HepG2 (cell line): ENCODE results near the gene METTL16. TPM values are rescaled to one million over a fixed set of nuclear protein-coding genes. Genes with fewer than 3 reads are reported as not detected.

Source experiments
- ATF4 ChIP-seq, 2 experiments: fragments of 450-650 bp in 1 of 2; sonication (generic) in 1 of 2; formaldehyde crosslinking; IDR thresholded peaks; 2 replicates each; pipeline versions ENCODE4 v1.5.0 to v1.8.0; 2020 to 2022; ENCODE audit warnings: mild to moderate bottlenecking in 1 of 2, missing genetic modification reagents in 1 of 2
- BRF2 ChIP-seq: sonication (generic); formaldehyde crosslinking; IDR thresholded peaks from 2 replicates; pipeline ENCODE4 v1.8.1; 2022; ENCODE audit warnings: mild to moderate bottlenecking, missing genetic modification reagents
- HBP1 ChIP-seq: IDR thresholded peaks from 2 replicates; pipeline ENCODE4 v1.6.1; 2016; ENCODE audit warnings: low read depth, control low read depth
- IKZF5 ChIP-seq: IDR thresholded peaks from 2 replicates; pipeline ENCODE4 v1.6.1; 2018; ENCODE audit warnings: missing genetic modification reagents, mild to moderate bottlenecking, missing compliant biosample characterization
- MYC ChIP-seq: sonication (generic); formaldehyde crosslinking; IDR thresholded peaks from 2 replicates; pipeline ENCODE4 v1.9.0; 2021; ENCODE audit warnings: missing genetic modification reagents, borderline replicate concordance
- NFAT5 ChIP-seq: sonication (generic); formaldehyde crosslinking; IDR thresholded peaks from 2 replicates; pipeline ENCODE4 v1.4.0; 2020; ENCODE audit warnings: missing genetic modification reagents
- NR2F2 ChIP-seq: IDR thresholded peaks from 2 replicates; pipeline ENCODE4 v1.6.1; 2012; ENCODE audit warnings: low read depth, inconsistent platforms, borderline replicate concordance
- PRDM4 ChIP-seq: sonication (generic); formaldehyde crosslinking; IDR thresholded peaks from 2 replicates; pipeline ENCODE4 v1.9.0; 2021; ENCODE audit warnings: missing genetic modification reagents, borderline replicate concordance
- SP2 ChIP-seq: sonication (generic); formaldehyde crosslinking; IDR thresholded peaks from 2 replicates; pipeline ENCODE4 v1.5.1; 2020; ENCODE audit warnings: mild to moderate bottlenecking, missing genetic modification reagents
- SRSF4 ChIP-seq: fragments of 200-400 bp; formaldehyde crosslinking; IDR thresholded peaks from one replicate; pipeline ENCODE4 v1.6.1; 2018; ENCODE audit warnings: mild to moderate bottlenecking, low read depth, low read length, moderate library complexity; ENCODE audit not compliant: poor library complexity, severe bottlenecking
- TBX2 ChIP-seq: sonication (generic); formaldehyde crosslinking; IDR thresholded peaks from 2 replicates; pipeline ENCODE4 v1.5.0; 2020; ENCODE audit warnings: missing genetic modification reagents, mild to moderate bottlenecking, borderline replicate concordance
- ZNF556 ChIP-seq: sonication (generic); formaldehyde crosslinking; IDR thresholded peaks from 2 replicates; pipeline ENCODE4 v1.4.0; 2020; ENCODE audit warnings: mild to moderate bottlenecking, missing genetic modification reagents, borderline replicate concordance
- ZNF605 ChIP-seq: sonication (generic); formaldehyde crosslinking; IDR thresholded peaks from 2 replicates; pipeline ENCODE4 v1.8.0; 2022; ENCODE audit warnings: mild to moderate bottlenecking, missing genetic modification reagents
- ZZZ3 ChIP-seq: sonication (generic); formaldehyde crosslinking; IDR thresholded peaks from 2 replicates; pipeline ENCODE4 v1.4.0; 2020; ENCODE audit warnings: missing genetic modification reagents, mild to moderate bottlenecking, borderline replicate concordance
- polyA plus RNA-seq, 8 experiments: library from polyadenylated mRNA; depleted of rRNA in 3 of 8; stranded (reverse) in 7 of 8; unstranded in 1 of 8; fragments of >200 nt; fragmentation: Illumina TruSeq in 4 of 8; extraction: Trizol in 4 of 8; gene quantifications; 2 replicates each; pipeline versions ENCODE4 v1.2.1 to v1.2.3, GENCODE V29; 2011 to 2016; ENCODE audit warnings: low read depth in 4 of 8, missing spikeins in 1 of 8, mixed read lengths in 1 of 8; ENCODE audit not compliant: insufficient read depth in 1 of 8
- total RNA-seq, 5 experiments: library from RNA; depleted of rRNA; stranded (reverse); fragments of >200 nt; fragmentation: Illumina TruSeq; extraction: Trizol; gene quantifications; 2 replicates each; pipeline ENCODE4 v1.2.3, GENCODE V29; 2016; ENCODE audit warnings: low read depth in 1 of 5

Gene METTL16
- total and polyA plus RNA-seq, 2 of the 13 experiments (the other 11 are each of a cell fraction or from before 2014, with no cell fraction given), result 11.6 to 18.5 TPM

GRCh38 chr17:2511462-2512369, at the start of gene METTL16 (continued):
- TF ChIP-seq NR2F2 (no peak), ZNF556 (no peak; the same call in 1 of the 2 replicates), SP2 (CRISPR knock-in tag) (no peak), ZNF605 (CRISPR knock-in tag) (peak; percentile 93), NFAT5 (CRISPR knock-in tag) (0 out of 2 replicates have a peak, but pooled peaks have one; percentile 36), BRF2 (CRISPR knock-in tag) (no peak), MYC (CRISPR knock-in tag) (peak; percentile 77; the same call in 1 of the 2 replicates), SRSF4 (no peak), IKZF5 (CRISPR knock-in tag) (no peak; the same call in 1 of the 2 replicates), ZZZ3 (CRISPR knock-in tag) (no peak; the same call in 1 of the 2 replicates), TBX2 (CRISPR knock-in tag) (no peak), ATF4 (CRISPR knock-in tag; IDR thresholded peaks at IDR 0.05) (no peak), PRDM4 (CRISPR knock-in tag) (no peak), HBP1 (CRISPR knock-in tag) (no peak)
